ENCODE results near the gene BEGAIN. TPM values are rescaled to one million over a fixed set of nuclear protein-coding genes. Genes with fewer than 3 reads are reported as not detected.

Gene BEGAIN
- total RNA-seq, 2 experiments from 2014 or later, result 0.76 TPM; not detected in 1

GRCh38 chr14:100623557-100623956, 36.3 kb upstream of the BEGAIN start:
- H3K27ac ChIP-seq (ENCODE audit: low read depth, low read length, poor library complexity, severe bottlenecking), result no peak overlapping the region
- no peaks in the 10 kb centered on the region for H3K9me3 ChIP-seq (ENCODE audit: low read length)
- H3K36me3 ChIP-seq (ENCODE audit: insufficient read depth, low read length), result no peaks in the 10 kb centered on the region
- no peak overlapping the region for H3K4me3 ChIP-seq (ENCODE audit: low read depth, low read length, poor library complexity, severe bottlenecking)
- H3K4me2 ChIP-seq (ENCODE audit: low read length), result no peak overlapping the region
- no peaks in the 10 kb centered on the region for H4K20me1 ChIP-seq (ENCODE audit: insufficient read depth, low read length)
- H3K9me2 ChIP-seq (ENCODE audit: insufficient read depth, low read length), result no peaks in the 10 kb centered on the region
- TF ChIP-seq CTCF (conservative IDR thresholded peaks at IDR 0.05; ENCODE audit: low read length) (no peak), EZH2phosphoT487 (IDR thresholded peaks at IDR 0.05; ENCODE audit: borderline replicate concordance, low read depth, low read length) (no peak)
- no TSS peak for BruUV-seq (replicated peaks)
- POLR2A ChIA-PET, result interaction anchor here (1.1 kb wide), 1 partner anchor 21 kb away, joined by 3 read pairs; no protein-coding TSS in a partner anchor
- H3K4me1 ChIP-seq (ENCODE audit: insufficient read depth, low read length, poor library complexity, severe bottlenecking), result no peaks in the 10 kb centered on the region
- H2AFZ ChIP-seq (ENCODE audit: low read length), result no peak overlapping the region
- H3K79me2 ChIP-seq (ENCODE audit: insufficient read depth, low read depth, low read length), result no peaks in the 10 kb centered on the region
- intact Hi-C loops (cut with micrococcal nuclease; ENCODE audit: unreplicated experiment), result no loop called here
- DNase-seq (ENCODE audit: low spot score), result no peak
- CTCF ChIA-PET (ENCODE audit: unreplicated experiment), result no interaction called here

GRCh38 chr14:100622708-100623485, 35.7 kb upstream of the BEGAIN start:
- H3K27ac ChIP-seq (ENCODE audit: low read depth, low read length, poor library complexity, severe bottlenecking), result no peak overlapping the region
- H4K20me1 ChIP-seq (ENCODE audit: insufficient read depth, low read length), result no peaks in the 10 kb centered on the region
- H3K4me3 ChIP-seq (ENCODE audit: low read depth, low read length, poor library complexity, severe bottlenecking), result no peak overlapping the region
- H3K9me2 ChIP-seq (ENCODE audit: insufficient read depth, low read length), result no peaks in the 10 kb centered on the region
- POLR2A ChIA-PET, result interaction anchor here (1.1 kb wide), 1 partner anchor 21 kb away, joined by 3 read pairs; no protein-coding TSS in a partner anchor
- H3K4me1 ChIP-seq (ENCODE audit: insufficient read depth, low read length, poor library complexity, severe bottlenecking), result no peaks in the 10 kb centered on the region
- intact Hi-C loops (cut with micrococcal nuclease; ENCODE audit: unreplicated experiment), result no loop called here
- CTCF ChIA-PET (ENCODE audit: unreplicated experiment), result no interaction called here
- no TSS peak for BruUV-seq (replicated peaks)
- H3K36me3 ChIP-seq (ENCODE audit: insufficient read depth, low read length), result no peaks in the 10 kb centered on the region
- no peak for DNase-seq (ENCODE audit: low spot score)
- TF ChIP-seq EZH2phosphoT487 (IDR thresholded peaks at IDR 0.05; ENCODE audit: borderline replicate concordance, low read depth, low read length), result no peak
- no peak for TF ChIP-seq CTCF (conservative IDR thresholded peaks at IDR 0.05; ENCODE audit: low read length)
- no peak overlapping the region for H3K4me2 ChIP-seq (ENCODE audit: low read length)
- H2AFZ ChIP-seq (ENCODE audit: low read length), result no peak overlapping the region
- no peaks in the 10 kb centered on the region for H3K79me2 ChIP-seq (ENCODE audit: insufficient read depth, low read depth, low read length)
- H3K9me3 ChIP-seq (ENCODE audit: low read length), result no peaks in the 10 kb centered on the region

- no peaks in the 10 kb centered on the region for H3K36me3 ChIP-seq (ENCODE audit: insufficient read depth, low read length)
- DNase-seq (ENCODE audit: low spot score), result no peak
- intact Hi-C loops (cut with micrococcal nuclease; ENCODE audit: unreplicated experiment), result no loop called here
- CTCF ChIA-PET (ENCODE audit: unreplicated experiment), result no interaction called here
- no peaks in the 10 kb centered on the region for H3K4me1 ChIP-seq (ENCODE audit: insufficient read depth, low read length, poor library complexity, severe bottlenecking)
- no peaks in the 10 kb centered on the region for H3K9me3 ChIP-seq (ENCODE audit: low read length)
- H3K27ac ChIP-seq (ENCODE audit: low read depth, low read length, poor library complexity, severe bottlenecking), result no peak overlapping the region
- no peak overlapping the region for H3K4me2 ChIP-seq (ENCODE audit: low read length)
- no peaks in the 10 kb centered on the region for H3K79me2 ChIP-seq (ENCODE audit: insufficient read depth, low read depth, low read length)
- POLR2A ChIA-PET, result no interaction called here
- no TSS peak for BruUV-seq (replicated peaks)
- no peak overlapping the region for H3K4me3 ChIP-seq (ENCODE audit: low read depth, low read length, poor library complexity, severe bottlenecking)
- H3K9me2 ChIP-seq (ENCODE audit: insufficient read depth, low read length), result no peaks in the 10 kb centered on the region
- TF ChIP-seq EZH2phosphoT487 (IDR thresholded peaks at IDR 0.05; ENCODE audit: borderline replicate concordance, low read depth, low read length), result no peak
- no peak for TF ChIP-seq CTCF (conservative IDR thresholded peaks at IDR 0.05; ENCODE audit: low read length)
- H2AFZ ChIP-seq (ENCODE audit: low read length), result no peak overlapping the region
- no peaks in the 10 kb centered on the region for H4K20me1 ChIP-seq (ENCODE audit: insufficient read depth, low read length)
Observed at GRCh38 chr14:100622224-100622623, 35.0 kb upstream of the BEGAIN start.
